Fibroblast of lung (primary cell): ENCODE data around the gene AXIN2.

Source experiments
- CTCF ChIP-seq, 2 donors: IDR thresholded peaks in 1 of 2; conservative IDR thresholded peaks in 1 of 2; 1 replicate in 1 of 2; 2 replicates in 1 of 2; pipeline ENCODE4 v1.5.1; 2011 to 2012; ENCODE audit warnings: low read length in 2 of 2, control low read depth in 1 of 2, inconsistent platforms in 1 of 2, low read depth in 1 of 2, mild to moderate bottlenecking in 1 of 2
- EZH2 ChIP-seq: IDR thresholded peaks from 2 replicates; pipeline ENCODE4 v1.5.1; 2012; ENCODE audit warnings: low read length, control low read depth, mild to moderate bottlenecking; ENCODE audit errors: missing control alignments

GRCh38 chr17:65557349-65558310 lies 3.8 kb downstream of the AXIN2 start:
- TF ChIP-seq CTCF (conservative IDR thresholded peaks at IDR 0.05 in 1 of 2, IDR thresholded peaks at IDR 0.05 in 1 of 2; ENCODE audit: low read depth in 1 of 2, low read length in 2 of 2) (no peak), EZH2 (no peak)
